Measurements from ENCODE around the gene VPS13C.

GRCh38 chr15:61890106-61890505 is 170.1 kb downstream of the VPS13C start:
- TF ChIP-seq SP1 (IDR thresholded peaks at IDR 0.05): no peak
- no peak for TF ChIP-seq BHLHE40 (IDR thresholded peaks at IDR 0.05; ENCODE audit: borderline replicate concordance)
- no peak for TF ChIP-seq L3MBTL2 (conservative IDR thresholded peaks at IDR 0.05)
- TF ChIP-seq PKNOX1 (IDR thresholded peaks at IDR 0.05): no peak
- TF ChIP-seq FOXK2 (IDR thresholded peaks at IDR 0.05): no peak
- no peak for TF ChIP-seq FOXA1 (IDR thresholded peaks at IDR 0.05)
- TF ChIP-seq TARDBP (IDR thresholded peaks at IDR 0.05): no peak
- no peak for TF ChIP-seq FOXM1 (IDR thresholded peaks at IDR 0.05; ENCODE audit: borderline replicate concordance)
- no peak for TF ChIP-seq HDGF (IDR thresholded peaks at IDR 0.05; ENCODE audit: borderline replicate concordance)
- TF ChIP-seq SUZ12 (IDR thresholded peaks at IDR 0.05): no peak
- TF ChIP-seq CTBP1 (IDR thresholded peaks at IDR 0.05; ENCODE audit: borderline replicate concordance): no peak
